ENCODE data around the gene TDRD7.

TDRD7 gene

DNA sequence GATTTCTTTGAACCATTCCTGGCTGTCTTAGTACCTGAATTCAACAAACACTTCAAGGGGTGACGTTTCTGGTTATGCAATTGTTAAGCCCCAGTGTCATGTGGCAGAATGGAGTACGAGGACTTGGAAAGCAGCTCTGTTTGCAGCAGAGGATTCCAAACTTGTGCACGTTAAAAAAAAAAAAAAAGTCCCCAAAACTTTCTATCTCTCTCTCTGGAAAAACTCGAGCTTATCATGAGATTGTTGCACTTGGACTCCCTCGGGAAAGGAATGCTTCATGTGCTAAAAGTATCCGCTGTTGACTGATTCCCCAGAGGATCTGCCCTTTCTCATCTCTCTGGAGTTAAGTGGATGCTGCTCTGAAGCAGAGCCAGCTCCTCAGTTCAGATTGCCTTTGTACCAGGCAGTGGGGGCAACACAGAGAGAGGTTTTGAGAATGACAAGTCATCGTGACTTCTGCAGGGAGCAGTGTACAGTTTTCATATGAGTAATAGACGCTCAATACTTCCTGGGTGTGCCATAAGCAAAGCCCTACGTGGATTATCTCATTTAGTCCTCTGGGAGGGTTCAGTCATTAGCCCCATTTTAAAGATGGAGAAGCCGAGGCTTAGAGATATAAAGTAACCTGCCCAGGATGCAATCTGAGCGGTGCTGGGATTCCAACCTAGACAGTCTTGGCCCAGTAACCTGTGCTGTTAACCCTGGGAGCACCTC, 117.6 kb downstream of the TDRD7 start:
- no peak for DNase-seq

- DNase-seq = no peak
Measured at GRCh38 chr9:97531888-97532376, 120.0 kb downstream of the TDRD7 start.

- DNase-seq = no peak
Measured at GRCh38 chr9:97534185-97534584, 122.3 kb downstream of the TDRD7 start.

GRCh38 chr9:97534961-97535594, 123.2 kb downstream of the TDRD7 start:
- no peak for DNase-seq

DNA sequence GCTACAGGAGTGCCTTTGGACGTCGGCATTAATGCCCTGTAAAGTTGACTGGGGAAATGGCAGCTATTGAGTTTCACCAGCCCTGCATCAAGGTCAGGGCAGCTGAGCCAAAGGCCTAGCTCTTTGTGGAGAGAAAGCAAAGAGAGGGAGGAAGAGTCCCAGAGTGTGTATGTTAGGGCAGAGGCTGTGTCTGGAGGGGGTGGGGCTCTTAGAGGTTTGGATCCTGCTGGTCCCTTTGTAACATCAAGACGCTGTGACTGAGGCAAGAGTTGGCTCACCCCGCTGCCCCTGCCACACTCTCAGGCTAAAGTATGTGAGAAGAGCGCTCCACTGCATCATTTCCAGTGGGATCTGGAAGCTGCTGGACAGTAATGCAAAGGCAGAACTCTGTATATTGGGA, 123.9 kb downstream of the TDRD7 start:
- DNase-seq = no peak

DNA sequence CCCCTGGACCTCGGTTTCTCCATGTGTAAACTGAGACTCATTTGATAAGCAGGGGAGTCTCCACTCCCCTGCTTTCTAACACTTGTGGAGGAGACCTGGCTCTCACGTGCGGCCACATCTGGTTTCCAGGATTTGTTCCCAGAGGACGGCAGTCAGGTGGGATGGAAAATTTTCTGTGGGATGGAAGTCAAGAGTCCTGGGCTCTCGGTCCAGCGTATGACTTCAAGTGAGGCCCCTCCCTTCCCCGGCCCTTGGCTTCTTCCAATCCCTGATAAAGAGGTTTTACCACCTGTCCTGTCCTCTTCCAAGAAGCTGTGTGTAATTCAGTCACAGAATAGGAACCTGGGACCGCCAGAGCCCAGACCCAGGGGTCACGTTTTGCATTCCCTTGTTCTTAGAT, 124.6 kb downstream of the TDRD7 start:
- DNase-seq = no peak

DNA sequence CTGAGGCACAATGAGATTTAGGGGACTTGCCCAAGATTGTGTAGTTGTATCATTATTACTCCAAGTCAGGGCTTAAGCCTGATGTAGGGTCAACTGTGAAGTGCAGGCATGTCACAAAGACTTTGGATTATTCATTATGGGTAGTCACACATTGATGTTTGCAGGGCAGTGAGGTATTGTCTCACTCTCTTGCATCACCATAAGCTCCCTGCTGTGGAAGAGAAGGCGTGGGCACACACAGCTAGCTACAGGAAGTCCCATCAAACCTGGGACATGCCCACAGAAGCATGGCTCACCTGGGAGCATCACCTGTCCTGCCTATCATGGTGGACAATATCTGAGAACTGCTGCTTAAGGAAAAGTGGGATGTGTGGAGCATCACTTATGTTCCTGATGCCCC, 131.7 kb downstream of the TDRD7 start:
- DNase-seq = no peak

DNA sequence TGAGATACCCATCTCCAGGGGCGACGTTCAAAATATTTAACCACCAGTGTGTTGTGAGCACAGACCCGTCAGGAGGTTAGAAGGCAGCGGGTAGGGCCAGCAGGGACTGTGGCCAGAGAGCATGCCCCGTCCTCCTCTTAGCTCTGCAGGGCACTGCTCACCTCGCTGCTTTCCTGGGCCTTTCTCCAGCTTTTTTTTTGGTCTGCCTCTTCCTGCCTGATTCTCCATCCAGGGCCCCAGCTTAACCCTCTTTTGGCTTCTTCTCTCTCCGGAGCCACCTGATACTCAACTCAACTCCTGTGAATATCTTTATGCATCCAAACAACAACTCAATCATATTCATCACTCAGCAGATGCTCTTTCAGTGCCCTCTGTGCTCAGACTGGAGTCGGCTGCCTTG, 133.6 kb downstream of the TDRD7 start:
- no peak for DNase-seq
